Right lung (tissue), 5 donors: ENCODE data around the gene MBOAT7. TPM values are rescaled to one million over a fixed set of nuclear protein-coding genes. Genes with fewer than 3 reads are reported as not detected.
"Not testable (repeated sequence)": the region's sequence is repeated elsewhere in the genome, so short reads cannot be mapped to it uniquely, and the experiment has no call there.

Experiments
- DNase-seq, 2 donors: peaks; one replicate each; pipeline ENCODE4 v3.0.0-alpha.2; 2013
- polyA plus RNA-seq, 5 donors: library from polyadenylated mRNA; unstranded; fragments of 120-200 nt; gene quantifications; one replicate each; pipeline versions ENCODE4 v1.2.1 to v1.2.3, GENCODE V29; 2013; ENCODE audit warnings: inconsistent platforms in 1 of 5, low replicate concordance in 1 of 5; ENCODE audit not compliant: insufficient read length in 5 of 5, insufficient read depth in 1 of 5

MBOAT7 gene
- polyA plus RNA-seq, 5 donors, result 44.0 to 69.4 (median 54.5) TPM

- DNase-seq, result not testable (repeated sequence)
Observed at GRCh38 chr19:54214217-54214616, 24.8 kb upstream of the MBOAT7 start.

- DNase-seq, result no peak
Observed at GRCh38 chr19:54211235-54211634, 21.9 kb upstream of the MBOAT7 start.

GRCh38 chr19:54209811-54210494 lies 20.6 kb upstream of the MBOAT7 start:
- peak; percentile 91 to 92 for DNase-seq

- DNase-seq, result no peak
Observed at GRCh38 chr19:54209058-54209810, 19.9 kb upstream of the MBOAT7 start.

- DNase-seq, result no peak
Observed at GRCh38 chr19:54208784-54209057, 19.3 kb upstream of the MBOAT7 start.

- DNase-seq, result peak; percentile 79 to 81
Observed at GRCh38 chr19:54207983-54208783, 18.8 kb upstream of the MBOAT7 start.

- no peak for DNase-seq
Observed at GRCh38 chr19:54207676-54207982, 18.2 kb upstream of the MBOAT7 start.

- DNase-seq, result not testable (repeated sequence)
Observed at GRCh38 chr19:54207193-54207592, 17.8 kb upstream of the MBOAT7 start.

GRCh38 chr19:54206831-54207177 lies 17.4 kb upstream of the MBOAT7 start:
- no peak for DNase-seq

GRCh38 chr19:54206030-54206830 lies 16.9 kb upstream of the MBOAT7 start:
- no peak for DNase-seq

- DNase-seq, result no peak
Observed at GRCh38 chr19:54204767-54205468, 15.5 kb upstream of the MBOAT7 start.

GRCh38 chr19:54203151-54203611 lies 13.8 kb upstream of the MBOAT7 start:
- DNase-seq, result no peak

GRCh38 chr19:54201980-54202379 lies 12.6 kb upstream of the MBOAT7 start:
- DNase-seq, result no peak

- DNase-seq, result no peak
Observed at GRCh38 chr19:54201172-54201701, 11.9 kb upstream of the MBOAT7 start.

GRCh38 chr19:54199401-54199800 lies 10.0 kb upstream of the MBOAT7 start:
- no peak for DNase-seq

- no peak for DNase-seq
Observed at GRCh38 chr19:54197121-54197520, 7.7 kb upstream of the MBOAT7 start.

GRCh38 chr19:54196536-54196935 lies 7.2 kb upstream of the MBOAT7 start:
- no peak for DNase-seq

GRCh38 chr19:54194463-54194862 lies 5.1 kb upstream of the MBOAT7 start:
- DNase-seq, result not testable (repeated sequence)

- DNase-seq, result no peak
Observed at GRCh38 chr19:54193011-54193410, 3.6 kb upstream of the MBOAT7 start.

- no peak for DNase-seq
Observed at GRCh38 chr19:54191811-54192453, 2.6 kb upstream of the MBOAT7 start.
